GM12892 (cell line): Measurements from ENCODE around the gene CFAP52.

Experiments
- POLR2A ChIP-seq: IDR thresholded peaks from 2 replicates; pipeline ENCODE4 v1.6.1; 2011; ENCODE audit warnings: low read depth, low read length, control low read depth
- POLR2AphosphoS5 ChIP-seq: IDR thresholded peaks from 2 replicates; pipeline ENCODE4 v1.6.1; 2011; ENCODE audit warnings: low read depth, low read length, control low read depth

DNA sequence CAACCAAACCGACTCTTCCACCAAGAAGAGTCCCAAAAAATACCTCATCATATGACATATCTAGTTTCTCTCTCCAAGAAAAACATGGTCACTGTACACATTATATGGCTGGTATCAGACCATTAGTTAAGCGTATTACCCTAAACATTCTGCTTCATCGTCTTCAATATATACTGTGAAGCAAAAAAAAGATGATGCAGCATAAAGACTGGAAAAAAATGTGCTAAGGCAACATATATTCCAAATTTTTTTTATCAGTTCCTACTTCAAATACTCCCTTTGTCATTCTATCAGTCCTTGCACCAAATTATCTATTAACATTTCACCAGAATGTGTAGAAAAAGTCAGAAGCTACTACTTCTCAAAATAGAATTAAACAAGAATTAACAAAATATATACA is 43.7 kb upstream of the CFAP52 start:
- TF ChIP-seq POLR2AphosphoS5: no peak
- TF ChIP-seq POLR2A: no peak
